ENCODE measurements around the gene ACTMAP. TPM values are rescaled to one million over a fixed set of nuclear protein-coding genes. Genes with fewer than 3 reads are reported as not detected.

The ACTMAP gene
- total RNA-seq, 1 donor from 2014 or later, result 1.9 TPM

DNA sequence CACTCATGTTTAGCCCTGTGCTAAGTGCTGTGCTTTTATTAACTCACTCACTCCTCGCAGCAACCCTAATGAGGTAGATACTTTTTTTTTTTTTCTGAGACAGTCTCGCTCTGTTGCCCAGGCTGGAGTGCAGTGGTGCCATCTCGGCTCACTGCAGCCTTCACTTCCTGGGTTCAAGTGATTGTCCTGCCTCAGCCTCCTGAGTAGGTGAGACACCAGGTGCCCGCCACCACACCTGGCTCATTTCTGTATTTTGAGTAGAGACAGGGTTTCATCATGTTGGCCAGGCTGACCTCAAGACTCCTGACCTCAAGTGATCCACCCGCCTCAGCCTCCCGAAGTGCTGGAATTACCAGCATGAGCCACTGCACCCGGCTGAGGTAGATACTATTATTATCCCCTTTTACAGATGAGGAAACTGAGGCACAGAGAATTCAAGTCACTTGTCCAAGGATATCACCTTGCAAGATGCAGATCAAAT lies 30.8 kb downstream of the ACTMAP start:
- Histone ChIP-seq H3K4me1 (peaks cover 16% of the 10 kb centered on the region), H3K4me3 (peak overlapping the region; percentile 65), H4K20me1 (ENCODE audit: low read depth) (peaks cover 34% of the 10 kb centered on the region), H3F3A (ENCODE audit: low read depth) (peaks cover 23% of the 10 kb centered on the region), H3K4me2 (peak overlapping the region; percentile 78), H3K36me3 (no peaks in the 10 kb centered on the region), H3K9ac (no peak overlapping the region), H3K9me3 (ENCODE audit: low read depth) (no peaks in the 10 kb centered on the region), H3K27me3 (no peaks in the 10 kb centered on the region), H3K27ac (no peak overlapping the region), H3K79me2 (ENCODE audit: low read depth) (peaks cover 53% of the 10 kb centered on the region), H2AFZ (replicated peaks) (no peak overlapping the region)
- Mint-ChIP-seq H3K27me3 (ENCODE audit: insufficient read depth, low read depth) (peaks cover 11% of the 10 kb centered on the region), H3K4me1 (peaks cover 37% of the 10 kb centered on the region), H3K27ac (no peak overlapping the region), H3K9me3 (no peaks in the 10 kb centered on the region), H3K36me3 (peaks cover 20% of the 10 kb centered on the region), H3K4me3 (peak overlapping the region; percentile 72)
- TF ChIP-seq, protein P1, sequence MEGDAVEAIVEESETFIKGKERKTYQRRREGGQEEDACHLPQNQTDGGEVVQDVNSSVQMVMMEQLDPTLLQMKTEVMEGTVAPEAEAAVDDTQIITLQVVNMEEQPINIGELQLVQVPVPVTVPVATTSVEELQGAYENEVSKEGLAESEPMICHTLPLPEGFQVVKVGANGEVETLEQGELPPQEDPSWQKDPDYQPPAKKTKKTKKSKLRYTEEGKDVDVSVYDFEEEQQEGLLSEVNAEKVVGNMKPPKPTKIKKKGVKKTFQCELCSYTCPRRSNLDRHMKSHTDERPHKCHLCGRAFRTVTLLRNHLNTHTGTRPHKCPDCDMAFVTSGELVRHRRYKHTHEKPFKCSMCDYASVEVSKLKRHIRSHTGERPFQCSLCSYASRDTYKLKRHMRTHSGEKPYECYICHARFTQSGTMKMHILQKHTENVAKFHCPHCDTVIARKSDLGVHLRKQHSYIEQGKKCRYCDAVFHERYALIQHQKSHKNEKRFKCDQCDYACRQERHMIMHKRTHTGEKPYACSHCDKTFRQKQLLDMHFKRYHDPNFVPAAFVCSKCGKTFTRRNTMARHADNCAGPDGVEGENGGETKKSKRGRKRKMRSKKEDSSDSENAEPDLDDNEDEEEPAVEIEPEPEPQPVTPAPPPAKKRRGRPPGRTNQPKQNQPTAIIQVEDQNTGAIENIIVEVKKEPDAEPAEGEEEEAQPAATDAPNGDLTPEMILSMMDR (IDR thresholded peaks at IDR 0.05), result no peak
- no peak for TF ChIP-seq EZH2 (IDR thresholded peaks at IDR 0.05)
- no peak for TF ChIP-seq EZH2phosphoT487 (IDR thresholded peaks at IDR 0.05)
- DNase-seq (ENCODE audit: low spot score), result no peak

DNA sequence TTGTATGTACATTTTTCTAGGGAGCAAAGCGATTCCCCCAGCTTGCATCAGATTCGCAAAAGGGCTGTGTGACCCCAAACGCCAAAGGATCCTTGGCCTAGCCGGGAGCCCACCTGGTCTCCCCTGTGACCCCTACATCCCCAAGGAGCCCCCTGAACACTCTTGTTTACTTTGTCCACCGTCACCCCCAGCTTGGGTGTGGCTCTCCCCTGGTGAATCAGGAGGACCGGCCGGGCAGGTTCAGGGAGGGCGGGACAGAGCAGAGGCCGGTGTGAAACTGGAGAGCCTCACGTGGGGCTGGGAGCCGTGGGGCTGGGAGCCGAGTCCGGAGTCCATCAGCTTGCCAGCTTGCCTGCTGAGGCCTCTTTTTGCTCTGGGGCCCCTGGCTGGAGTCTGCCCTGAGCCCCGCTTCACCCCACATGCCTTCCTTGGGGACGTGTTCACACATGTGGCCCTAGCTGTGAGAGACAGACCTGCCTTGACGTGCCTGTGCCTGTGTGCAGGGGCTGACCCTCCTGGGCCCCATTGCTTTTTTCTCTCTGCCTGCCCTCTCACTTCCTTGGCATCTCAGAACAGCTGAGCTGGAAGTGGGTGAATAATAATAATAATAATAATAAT lies 31.4 kb downstream of the ACTMAP start:
- H3K4me1 Mint-ChIP-seq, result peaks cover 39% of the 10 kb centered on the region
- H3K27ac ChIP-seq, result no peak overlapping the region

DNA sequence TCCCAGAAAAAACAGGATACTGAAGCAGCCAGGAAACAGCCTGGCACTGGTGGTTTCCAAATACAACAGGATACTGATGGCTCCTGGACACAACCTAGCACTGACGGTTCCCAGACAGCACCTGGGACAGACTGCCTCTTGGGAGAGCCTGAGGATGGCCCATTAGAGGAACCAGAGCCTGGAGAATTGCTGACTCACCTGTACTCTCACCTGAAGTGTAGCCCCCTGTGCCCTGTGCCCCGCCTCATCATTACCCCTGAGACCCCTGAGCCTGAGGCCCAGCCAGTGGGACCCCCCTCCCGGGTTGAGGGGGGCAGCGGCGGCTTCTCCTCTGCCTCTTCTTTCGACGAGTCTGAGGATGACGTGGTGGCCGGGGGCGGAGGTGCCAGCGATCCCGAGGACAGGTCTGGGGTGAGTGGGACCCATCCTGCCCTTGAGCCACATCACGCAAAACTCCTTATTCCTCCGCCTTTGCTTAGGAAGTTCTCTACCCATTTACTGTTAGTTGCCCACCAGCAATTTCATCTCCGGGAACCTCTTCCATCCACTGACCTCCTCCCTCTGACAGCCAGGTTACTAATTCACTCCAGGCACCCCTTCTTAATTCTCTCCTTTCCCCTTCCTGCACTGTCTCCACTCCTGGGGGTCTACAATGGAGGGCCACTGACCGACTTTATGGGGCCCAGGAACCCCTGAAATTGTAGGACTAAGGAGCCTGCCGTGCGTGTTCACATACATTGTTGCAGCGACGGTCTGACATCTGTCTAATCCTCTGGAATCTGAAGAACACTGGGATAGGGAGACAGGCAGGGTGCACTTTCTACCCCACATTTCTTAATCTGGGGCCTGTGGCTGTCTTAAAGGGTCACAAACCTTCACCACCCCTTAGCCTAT lies 32.1 kb downstream of the ACTMAP start:
- peaks cover 61% of the 10 kb centered on the region for H3K79me2 ChIP-seq (ENCODE audit: low read depth)

More for the DNA sequence above, 31.4 kb downstream of the ACTMAP start:
- Mint-ChIP-seq H3K36me3 (peaks cover 16% of the 10 kb centered on the region), H3K27me3 (ENCODE audit: insufficient read depth, low read depth) (peaks cover 11% of the 10 kb centered on the region), H3K4me3 (peak overlapping the region; percentile 92), H3K9me3 (no peaks in the 10 kb centered on the region), H3K27ac (no peak overlapping the region)
- peak overlapping the region; percentile 44 for H3K9ac ChIP-seq
- H3K4me1 ChIP-seq, result peaks cover 16% of the 10 kb centered on the region
- peak overlapping the region; percentile 65 for H3K4me3 ChIP-seq
- H2AFZ ChIP-seq (replicated peaks), result no peak overlapping the region
- no peaks in the 10 kb centered on the region for H3K9me3 ChIP-seq (ENCODE audit: low read depth)
- peaks cover 58% of the 10 kb centered on the region for H3K79me2 ChIP-seq (ENCODE audit: low read depth)
- H4K20me1 ChIP-seq (ENCODE audit: low read depth), result peaks cover 34% of the 10 kb centered on the region
- TF ChIP-seq EZH2phosphoT487 (IDR thresholded peaks at IDR 0.05) (no peak), EZH2 (IDR thresholded peaks at IDR 0.05) (no peak)
- TF ChIP-seq, protein P1 (IDR thresholded peaks at IDR 0.05), result no peak
- H3K4me2 ChIP-seq, result peak overlapping the region; percentile 78
- peak; percentile 46 for DNase-seq (ENCODE audit: low spot score)
- H3F3A ChIP-seq (ENCODE audit: low read depth), result peaks cover 23% of the 10 kb centered on the region
- H3K27me3 ChIP-seq, result no peaks in the 10 kb centered on the region
- H3K36me3 ChIP-seq, result no peaks in the 10 kb centered on the region

More for the DNA sequence above, 32.1 kb downstream of the ACTMAP start:
- H3K27me3 ChIP-seq, result no peaks in the 10 kb centered on the region
- peaks cover 16% of the 10 kb centered on the region for H3K4me1 ChIP-seq
- H4K20me1 ChIP-seq (ENCODE audit: low read depth), result peaks cover 34% of the 10 kb centered on the region
- Mint-ChIP-seq H3K27me3 (ENCODE audit: insufficient read depth, low read depth) (peaks cover 9% of the 10 kb centered on the region), H3K4me3 (peak overlapping the region; percentile 92), H3K27ac (peak overlapping the region; percentile 84), H3K9me3 (no peaks in the 10 kb centered on the region), H3K36me3 (peaks cover 12% of the 10 kb centered on the region), H3K4me1 (peaks cover 41% of the 10 kb centered on the region)
- peak overlapping the region; percentile 53 for H3K9ac ChIP-seq
- H3K36me3 ChIP-seq, result no peaks in the 10 kb centered on the region
- H3F3A ChIP-seq (ENCODE audit: low read depth), result peaks cover 23% of the 10 kb centered on the region
- H3K4me3 ChIP-seq, result peak overlapping the region; percentile 65
- TF ChIP-seq, protein P1 (IDR thresholded peaks at IDR 0.05), result no peak
- TF ChIP-seq EZH2phosphoT487 (IDR thresholded peaks at IDR 0.05) (no peak), EZH2 (IDR thresholded peaks at IDR 0.05) (no peak)
- H3K27ac ChIP-seq, result no peak overlapping the region
- no peak overlapping the region for H2AFZ ChIP-seq (replicated peaks)
- DNase-seq (ENCODE audit: low spot score), result peak; percentile 58
- no peaks in the 10 kb centered on the region for H3K9me3 ChIP-seq (ENCODE audit: low read depth)
- peak overlapping the region; percentile 78 for H3K4me2 ChIP-seq
